HCT116 (cell line): ENCODE measurements around the gene DAPK1. TPM values are rescaled to one million over a fixed set of nuclear protein-coding genes. Genes with fewer than 3 reads are reported as not detected.

Experiments used
- ATAC-seq: fragments of 200-7000 bp; cut with Tn5 transposase; 2 replicates; pipeline ENCODE4 v1.9.1; 2020; ENCODE audit warnings: mild to moderate bottlenecking, moderate library complexity
- BruUV-seq: library from RNA; stranded (reverse); fragments of 400-500 nt; replicated peaks from 2 replicates; lab custom pipeline; 2021; lab: Mats Ljungman, UMichigan
- CTCF ChIA-PET: fragments of 300-600 bp; sonication (Branson Sonifier 250); formaldehyde crosslinking; loops from one replicate; lab custom pipeline; 2021; ENCODE audit warnings: antibody characterized with exemption; lab: Charles Lee
- POLR2A ChIA-PET: fragments of 300-600, 350-600 bp; sonication (Branson Sonifier 250); formaldehyde crosslinking; loops from one replicate; lab custom pipeline; 2021; ENCODE audit warnings: antibody characterized with exemption; lab: Charles Lee
- RAD21 ChIA-PET, 2 experiments: fragments of 300-600 bp; sonication (Branson Sonifier 250); formaldehyde crosslinking; loops; one replicate each; lab custom pipeline; 2023; ENCODE audit warnings: low total read pairs in 2 of 2; ENCODE audit not compliant: uncharacterized antibody in 2 of 2, unreplicated experiment in 2 of 2, low non-redundant PET in 1 of 2; lab: Charles Lee
- DNase-seq: peaks from one replicate; pipeline ENCODE4 v3.0.0-alpha.2; 2010; ENCODE audit warnings: low read depth, low spot score
- H2AFZ ChIP-seq: fragments of 200-600 bp; shearing (Covaris generic), sonication (generic); 2 replicates; pipeline ENCODE4 v1.6.1; 2017; ENCODE audit warnings: low read depth, mixed run types, mixed read lengths, antibody characterized with exemption, low read length; ENCODE audit not compliant: poor library complexity, severe bottlenecking
- H3K27ac ChIP-seq: 2 replicates; pipeline ENCODE4 v1.5.1; 2012; ENCODE audit warnings: low read depth, low read length
- H3K27me3 ChIP-seq: fragments of 200-600 bp; sonication (generic); 2 replicates; pipeline ENCODE4 v1.6.1; 2016; ENCODE audit warnings: mixed run types, low read length, mixed read lengths; ENCODE audit not compliant: insufficient read depth
- H3K36me3 ChIP-seq, 2 experiments: fragments of 200-500 bp in 1 of 2; fragments of 200-600 bp in 1 of 2; sonication (Bioruptor generic) in 1 of 2; sonication (generic) in 1 of 2; 2 replicates each; pipeline versions ENCODE4 v1.5.1 to v1.6.1; 2014 to 2016; ENCODE audit warnings: low read length in 2 of 2, inconsistent platforms in 1 of 2, mixed read lengths in 1 of 2, mixed run types in 1 of 2; ENCODE audit not compliant: insufficient read depth in 2 of 2, control insufficient read depth in 1 of 2
- H3K4me1 ChIP-seq, 2 experiments: fragments of 200-600 bp in 1 of 2; sonication (generic) in 1 of 2; 2 replicates each; pipeline versions ENCODE4 v1.5.1 to v1.6.1; 2012 to 2017; ENCODE audit warnings: low read length in 2 of 2, inconsistent platforms in 1 of 2, mild to moderate bottlenecking in 1 of 2, mixed read lengths in 1 of 2, mixed run types in 1 of 2, moderate library complexity in 1 of 2; ENCODE audit not compliant: insufficient read depth in 2 of 2, control insufficient read depth in 1 of 2
- H3K4me2 ChIP-seq: fragments of 200-600 bp; sonication (generic); 2 replicates; pipeline ENCODE4 v1.6.1; 2017; ENCODE audit warnings: mixed run types, low read length, mixed read lengths
- H3K4me3 ChIP-seq, 2 experiments: fragments of 200-600 bp in 1 of 2; sonication (generic) in 1 of 2; replicated peaks in 1 of 2; 2 replicates each; pipeline ENCODE4 v1.5.1; 2011 to 2016; ENCODE audit warnings: low read length in 2 of 2, control low read depth in 1 of 2, low read depth in 1 of 2, mild to moderate bottlenecking in 1 of 2, mixed read lengths in 1 of 2, mixed run types in 1 of 2
- H3K79me2 ChIP-seq: fragments of 200-600 bp; sonication (generic); 2 replicates; pipeline ENCODE4 v1.6.1; 2017; ENCODE audit warnings: mild to moderate bottlenecking, mixed run types, low read length, moderate library complexity, mixed read lengths; ENCODE audit not compliant: insufficient read depth
- H3K9ac ChIP-seq: fragments of 200-600 bp; sonication (generic); 2 replicates; pipeline ENCODE4 v1.6.1; 2016; ENCODE audit warnings: low read length, mixed read lengths
- H3K9me2 ChIP-seq: fragments of 200-600 bp; sonication (generic), shearing (Covaris generic); 2 replicates; pipeline ENCODE4 v1.6.1; 2017; ENCODE audit warnings: mixed run types, mild to moderate bottlenecking, moderate library complexity; ENCODE audit not compliant: insufficient read depth
- H3K9me3 ChIP-seq, 2 experiments: fragments of 200-500 bp in 1 of 2; fragments of 200-600 bp in 1 of 2; sonication (Bioruptor generic) in 1 of 2; sonication (generic) in 1 of 2; 2 replicates each; pipeline ENCODE4 v1.6.1; 2014 to 2017; ENCODE audit warnings: low read length in 2 of 2, mixed read lengths in 2 of 2, inconsistent platforms in 1 of 2, low read depth in 1 of 2, mild to moderate bottlenecking in 1 of 2, mixed run types in 1 of 2, moderate library complexity in 1 of 2; ENCODE audit not compliant: control insufficient read depth in 1 of 2, insufficient read depth in 1 of 2
- H4K20me1 ChIP-seq: fragments of 200-600 bp; sonication (generic), shearing (Covaris generic); 2 replicates; pipeline ENCODE4 v1.6.1; 2017; ENCODE audit warnings: mixed run types, mild to moderate bottlenecking, moderate library complexity; ENCODE audit not compliant: insufficient read depth
- CBX3 ChIP-seq: IDR thresholded peaks from 2 replicates; pipeline ENCODE4 v1.6.1; 2012; ENCODE audit warnings: low read depth
- CTCF ChIP-seq, 3 experiments: fragments of 200-600 bp in 1 of 3; sonication (generic) in 1 of 3; IDR thresholded peaks in 2 of 3; conservative IDR thresholded peaks in 1 of 3; 2 replicates each; pipeline ENCODE4 v1.5.1; 2012 to 2017; ENCODE audit warnings: low read depth in 2 of 3, low read length in 2 of 3, antibody characterized with exemption in 1 of 3, borderline replicate concordance in 1 of 3, control low read depth in 1 of 3, mild to moderate bottlenecking in 1 of 3, mixed read lengths in 1 of 3, mixed run types in 1 of 3, moderate library complexity in 1 of 3; ENCODE audit not compliant: insufficient read depth in 1 of 3
- EGR1 ChIP-seq: IDR thresholded peaks from 2 replicates; pipeline ENCODE4 v1.6.1; 2012; ENCODE audit warnings: low read depth
- ELF1 ChIP-seq: IDR thresholded peaks from 2 replicates; pipeline ENCODE4 v1.6.1; 2012; ENCODE audit warnings: low read depth, borderline replicate concordance
- REST ChIP-seq: IDR thresholded peaks from 2 replicates; pipeline ENCODE4 v1.6.1; 2012; ENCODE audit warnings: low read depth
- SIN3A ChIP-seq: IDR thresholded peaks from 2 replicates; pipeline ENCODE4 v1.6.1; 2012; ENCODE audit warnings: low read depth
- SP1 ChIP-seq: IDR thresholded peaks from 2 replicates; pipeline ENCODE4 v1.6.1; 2012; ENCODE audit warnings: low read depth
- SRF ChIP-seq: IDR thresholded peaks from 2 replicates; pipeline ENCODE4 v1.6.1; 2012; ENCODE audit warnings: low read depth
- YY1 ChIP-seq: IDR thresholded peaks from 2 replicates; pipeline ENCODE4 v1.6.1; 2011; ENCODE audit warnings: low read length, low read depth, moderate library complexity, mild to moderate bottlenecking; ENCODE audit not compliant: insufficient replicate concordance; ENCODE audit errors: extremely low read depth
- ZNF274 ChIP-seq: fragments of 200-500 bp; sonication (Bioruptor generic); IDR thresholded peaks from 2 replicates; pipeline ENCODE4 v1.6.1; 2014; ENCODE audit warnings: mild to moderate bottlenecking, low read depth, low read length, inconsistent platforms
- intact Hi-C: fragments of 100-400 bp; cut with micrococcal nuclease; formaldehyde crosslinking; loops from 2 replicates; pipeline ENCODE4 v1.10.0; 2022
- total RNA-seq: library from RNA; stranded (reverse); gene quantifications from one replicate; pipeline ENCODE4 v1.2.1, GENCODE V29; 2021; ENCODE audit not compliant: unreplicated experiment

The DAPK1 gene
- total RNA-seq, 1 experiment from 2014 or later = 5.6 TPM

GRCh38 chr9:87670572-87671264 lies 173.1 kb downstream of the DAPK1 start:
- no peaks in the 10 kb centered on the region for H3K79me2 ChIP-seq
- H3K4me1 ChIP-seq = no peaks in the 10 kb centered on the region
- ChIA-PET POLR2A (no interaction called here), CTCF (no interaction called here), RAD21 (no interaction called here)
- H4K20me1 ChIP-seq = no peaks in the 10 kb centered on the region
- DNase-seq (no peak), ATAC-seq (no peak)
- H3K36me3 ChIP-seq = no peaks in the 10 kb centered on the region
- no peak overlapping the region for H2AFZ ChIP-seq
- H3K27ac ChIP-seq = no peak overlapping the region
- no TSS peak for BruUV-seq
- TF ChIP-seq EGR1 = no peak
- TF ChIP-seq ZNF274 = no peak
- no peak for TF ChIP-seq CTCF (IDR thresholded peaks at IDR 0.05 in 2 of 3, conservative IDR thresholded peaks at IDR 0.05 in 1 of 3; ENCODE audit: borderline replicate concordance in 1 of 3, insufficient read depth in 1 of 3, low read depth in 2 of 3, low read length in 2 of 3)
- no peaks in the 10 kb centered on the region for H3K9me2 ChIP-seq
- H3K9me3 ChIP-seq = peaks cover 6% of the 10 kb centered on the region in 2 experiments; a peak in 3 of 4 replicates
- H3K27me3 ChIP-seq = no peaks in the 10 kb centered on the region
- H3K4me3 ChIP-seq = no peak overlapping the region
- no peak overlapping the region for H3K4me2 ChIP-seq
- H3K9ac ChIP-seq = no peak overlapping the region
- intact Hi-C loops = no loop called here

- intact Hi-C loops = no loop called here
- H3K4me1 ChIP-seq = no peaks in the 10 kb centered on the region
- H3K27me3 ChIP-seq = no peaks in the 10 kb centered on the region
- BruUV-seq = no TSS peak
- no peak for DNase-seq
- peaks cover 4 to 6% of the 10 kb centered on the region in 2 experiments; a peak in 3 of 4 replicates for H3K9me3 ChIP-seq
- no peak overlapping the region for H3K27ac ChIP-seq
- H3K4me2 ChIP-seq = no peak overlapping the region
- ChIA-PET RAD21 (no interaction called here), CTCF (no interaction called here), POLR2A (no interaction called here)
- no peaks in the 10 kb centered on the region for H4K20me1 ChIP-seq
- no peak for ATAC-seq
- no peaks in the 10 kb centered on the region for H3K36me3 ChIP-seq
- H2AFZ ChIP-seq = no peak overlapping the region
- no peak overlapping the region for H3K9ac ChIP-seq
- H3K9me2 ChIP-seq = no peaks in the 10 kb centered on the region
- no peak overlapping the region for H3K4me3 ChIP-seq
- H3K79me2 ChIP-seq = no peaks in the 10 kb centered on the region
- TF ChIP-seq YY1 = no peak
- no peak for TF ChIP-seq CBX3
- no peak for TF ChIP-seq SRF
- no peak for TF ChIP-seq ZNF274
- no peak for TF ChIP-seq CTCF (IDR thresholded peaks at IDR 0.05 in 2 of 3, conservative IDR thresholded peaks at IDR 0.05 in 1 of 3; ENCODE audit: borderline replicate concordance in 1 of 3, insufficient read depth in 1 of 3, low read depth in 2 of 3, low read length in 2 of 3)
- no peak for TF ChIP-seq SIN3A
- TF ChIP-seq ELF1 = no peak
- TF ChIP-seq SP1 = no peak
- TF ChIP-seq REST = no peak
Observed at GRCh38 chr9:87671478-87671877, 173.8 kb downstream of the DAPK1 start.
